GM23338 (cell line): ENCODE results near the gene TYMS. TPM values are rescaled to one million over a fixed set of nuclear protein-coding genes. Genes with fewer than 3 reads are reported as not detected.

ENCODE experiments used
- ATAC-seq: fragments of 200-7000 bp; cut with Tn5 transposase; 3 replicates; pipeline ENCODE4 v1.9.1; 2020
- DNase-seq: peaks from one replicate; pipeline ENCODE4 v3.0.0-alpha.2; 2015; ENCODE audit warnings: low spot score
- H2AFZ ChIP-seq: fragments of 200-600 bp; sonication (generic); 2 replicates; pipeline ENCODE4 v1.8.0; 2016; ENCODE audit warnings: antibody characterized with exemption, mild to moderate bottlenecking, moderate library complexity
- H3F3A ChIP-seq: fragments of 200-600 bp; sonication (generic); replicated peaks from 2 replicates; pipeline ENCODE4 v1.8.0; 2017; ENCODE audit warnings: antibody characterized with exemption, mixed run types, low read depth
- H3K27ac ChIP-seq: fragments of 200-600 bp; sonication (generic); 2 replicates; pipeline ENCODE4 v1.6.1; 2016; ENCODE audit warnings: low read depth
- H3K27me3 ChIP-seq: fragments of 200-600 bp; sonication (generic); 2 replicates; pipeline ENCODE4 v1.8.0; 2016; ENCODE audit warnings: mild to moderate bottlenecking, mixed run types, moderate library complexity; ENCODE audit not compliant: insufficient read depth
- H3K36me3 ChIP-seq: fragments of 200-600 bp; sonication (generic); 2 replicates; pipeline ENCODE4 v1.8.0; 2016; ENCODE audit warnings: mild to moderate bottlenecking; ENCODE audit not compliant: insufficient read depth
- H3K4me1 ChIP-seq: fragments of 200-600 bp; sonication (generic); 2 replicates; pipeline ENCODE4 v1.8.0; 2016; ENCODE audit warnings: mild to moderate bottlenecking, moderate library complexity; ENCODE audit not compliant: insufficient read depth
- H3K4me2 ChIP-seq: fragments of 200-600 bp; sonication (generic); 2 replicates; pipeline ENCODE4 v1.7.1; 2017; ENCODE audit warnings: mixed run types
- H3K4me3 ChIP-seq: fragments of 200-600 bp; sonication (generic); 2 replicates; pipeline ENCODE4 v1.6.1; 2016; ENCODE audit warnings: mixed run types
- H3K79me2 ChIP-seq: fragments of 200-600 bp; sonication (generic); replicated peaks from 2 replicates; pipeline ENCODE4 v1.8.0; 2017; ENCODE audit warnings: mild to moderate bottlenecking; ENCODE audit not compliant: insufficient read depth
- H3K9me2 ChIP-seq: fragments of 200-600 bp; sonication (generic); 2 replicates; pipeline ENCODE4 v1.8.0; 2017; ENCODE audit not compliant: insufficient read depth
- H4K20me1 ChIP-seq: fragments of 200-600 bp; sonication (generic); replicated peaks from 2 replicates; pipeline ENCODE4 v1.8.0; 2017; ENCODE audit warnings: mild to moderate bottlenecking; ENCODE audit not compliant: insufficient read depth
- H3K27ac Mint-ChIP-seq: 2 replicates; pipeline ENCODE4 v1.8.0; 2020; ENCODE audit warnings: inconsistent platforms, mild to moderate bottlenecking, moderate library complexity, mixed read lengths
- H3K27me3 Mint-ChIP-seq: 3 replicates; pipeline ENCODE4 v1.8.0; 2022; ENCODE audit warnings: low read depth, mild to moderate bottlenecking, moderate library complexity, mixed read lengths, inconsistent platforms; ENCODE audit not compliant: insufficient read depth, poor library complexity
- H3K36me3 Mint-ChIP-seq: 3 replicates; pipeline ENCODE4 v1.8.0; 2021; ENCODE audit warnings: low read depth, mild to moderate bottlenecking, inconsistent platforms, moderate library complexity, mixed read lengths
- H3K4me1 Mint-ChIP-seq: 3 replicates; pipeline ENCODE4 v1.8.0; 2020; ENCODE audit warnings: mild to moderate bottlenecking, inconsistent platforms, mixed read lengths
- H3K4me3 Mint-ChIP-seq: 3 replicates; pipeline ENCODE4 v1.8.0; 2021; ENCODE audit warnings: moderate library complexity, mild to moderate bottlenecking, inconsistent platforms, mixed read lengths
- H3K9me3 Mint-ChIP-seq: 3 replicates; pipeline ENCODE4 v1.8.0; 2020; ENCODE audit warnings: moderate library complexity, mild to moderate bottlenecking, inconsistent platforms, mixed read lengths
- CREB1 ChIP-seq: fragments of 250-450 bp; sonication (Bioruptor Pico); IDR thresholded peaks from 2 replicates; pipeline ENCODE4 v1.5.0; 2020; ENCODE audit warnings: low read depth, mild to moderate bottlenecking, moderate library complexity
- CTCF ChIP-seq, 2 experiments: fragments of 200-600 bp in 1 of 2; sonication (generic) in 1 of 2; conservative IDR thresholded peaks; 2 replicates each; pipeline versions ENCODE4 v1.5.1 to v1.6.1; 2016 to 2017; ENCODE audit warnings: antibody characterized with exemption in 2 of 2, low read depth in 2 of 2, mild to moderate bottlenecking in 2 of 2, moderate library complexity in 1 of 2
- EZH2 ChIP-seq: fragments of 200-600 bp; sonication (generic); IDR thresholded peaks from one replicate; pipeline ENCODE4 v1.8.0; 2017; ENCODE audit warnings: antibody characterized with exemption, mild to moderate bottlenecking, low read depth; ENCODE audit not compliant: unreplicated experiment
- EZH2phosphoT487 ChIP-seq: fragments of 200-600 bp; sonication (generic); IDR thresholded peaks from one replicate; pipeline ENCODE4 v1.8.1; 2018; ENCODE audit warnings: antibody characterized with exemption; ENCODE audit not compliant: unreplicated experiment
- JUNB ChIP-seq: IDR thresholded peaks from one replicate; pipeline ENCODE4 v1.6.1; 2016; ENCODE audit warnings: antibody characterized with exemption; ENCODE audit not compliant: unreplicated experiment
- NANOG ChIP-seq: IDR thresholded peaks from 2 replicates; pipeline ENCODE4 v1.6.1; 2016; ENCODE audit warnings: antibody characterized with exemption, borderline replicate concordance
- POLR2AphosphoS5 ChIP-seq: IDR thresholded peaks from 2 replicates; pipeline ENCODE4 v1.6.1; 2016; ENCODE audit warnings: antibody characterized with exemption, low read depth
- REST ChIP-seq: IDR thresholded peaks from one replicate; pipeline ENCODE4 v1.6.1; 2018; ENCODE audit warnings: antibody characterized with exemption; ENCODE audit not compliant: unreplicated experiment
- STAT1 ChIP-seq: IDR thresholded peaks from one replicate; pipeline ENCODE4 v1.6.1; 2016; ENCODE audit warnings: antibody characterized with exemption; ENCODE audit not compliant: unreplicated experiment
- ZNF114 ChIP-seq: fragments of 250-450 bp; sonication (Bioruptor Pico); IDR thresholded peaks from 2 replicates; pipeline ENCODE4 v1.5.0; 2020; ENCODE audit warnings: mild to moderate bottlenecking, moderate library complexity
- ZNF331 ChIP-seq: fragments of 250-450 bp; sonication (Bioruptor Pico); IDR thresholded peaks from 2 replicates; pipeline ENCODE4 v1.5.0; 2020; ENCODE audit warnings: low read depth, mild to moderate bottlenecking, moderate library complexity
- polyA plus RNA-seq: library from polyadenylated mRNA; unstranded; fragments of >200 nt; fragmentation: Nextera tagmentation; extraction: Ambion mirVana; gene quantifications from 2 replicates; pipeline ENCODE4 v1.2.1, GENCODE V29; 2016
- total RNA-seq: library from RNA; depleted of rRNA; stranded (reverse); fragments of >200 nt; shearing (Covaris generic); gene quantifications from 2 replicates; pipeline ENCODE4 v1.2.3, GENCODE V29; 2014
- TF ChIP-seq, protein P1 (sequence below): IDR thresholded peaks from 2 replicates; pipeline ENCODE4 v1.6.1; 2016; ENCODE audit warnings: antibody characterized with exemption

Gene TYMS
- total and polyA plus RNA-seq, 2 experiments from 2014 or later: 52.9 to 72.3 TPM

DNA sequence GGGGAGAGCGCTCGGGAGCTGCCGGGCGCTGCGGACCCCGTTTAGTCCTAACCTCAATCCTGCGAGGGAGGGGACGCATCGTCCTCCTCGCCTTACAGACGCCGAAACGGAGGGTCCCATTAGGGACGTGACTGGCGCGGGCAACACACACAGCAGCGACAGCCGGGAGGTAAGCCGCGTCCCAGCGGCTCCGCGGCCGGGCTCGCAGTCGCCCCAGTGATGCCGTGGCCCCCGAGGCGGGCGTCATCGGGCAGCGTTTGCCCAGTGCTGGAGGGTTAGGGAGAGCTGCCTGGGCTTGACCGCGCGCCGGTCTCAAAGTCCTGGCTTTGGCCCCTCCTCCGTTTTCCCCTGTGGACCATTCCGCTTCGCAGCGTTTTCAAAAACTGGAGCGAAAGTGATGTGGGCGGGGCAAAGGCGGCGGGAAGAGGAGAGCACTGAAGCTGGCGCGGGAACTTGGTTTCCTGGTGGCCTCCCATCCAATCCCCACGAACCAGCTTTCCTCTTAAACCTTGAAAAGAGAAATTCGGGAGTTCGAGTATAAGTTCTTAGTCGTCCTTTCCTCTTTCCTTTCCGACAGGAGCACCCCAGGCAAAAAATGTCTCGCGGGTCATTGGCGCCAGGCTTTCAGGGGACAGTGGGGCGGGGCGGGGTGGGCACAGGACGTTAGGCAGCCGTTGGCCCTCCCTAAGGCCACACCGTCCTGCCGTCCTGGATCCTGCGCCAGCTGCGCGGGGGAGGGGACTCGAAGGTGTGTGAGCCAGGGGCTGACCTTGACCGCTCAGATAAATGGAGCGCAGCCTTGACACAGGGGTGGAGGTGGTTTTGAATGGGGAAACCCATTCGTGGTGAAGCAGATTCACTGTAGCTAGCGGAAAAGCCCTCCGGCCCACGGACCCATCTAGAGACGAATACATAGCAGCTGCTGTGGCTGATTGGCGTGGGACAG is 821 bp downstream of the TYMS start:
- H3K4me2 ChIP-seq: peak overlapping the region; percentile 91
- peaks cover 38% of the 10 kb centered on the region for H3K4me1 Mint-ChIP-seq
- H3K27me3 Mint-ChIP-seq: peaks cover 15% of the 10 kb centered on the region
- H3K4me3 ChIP-seq: peak overlapping the region; percentile 95
- H3K9me3 Mint-ChIP-seq: peaks cover 15% of the 10 kb centered on the region
- peak overlapping the region; percentile 88 for H3K27ac ChIP-seq
- peak overlapping the region; percentile 64 for H2AFZ ChIP-seq
- H3K4me1 ChIP-seq: peaks cover 10% of the 10 kb centered on the region
- DNase-seq (peak; percentile 96), ATAC-seq (peak; percentile 80)
- H3K27me3 ChIP-seq: no peaks in the 10 kb centered on the region
- peaks cover 4% of the 10 kb centered on the region; the same call in 1 of the 2 replicates for H4K20me1 ChIP-seq
- peaks cover 14% of the 10 kb centered on the region for H3F3A ChIP-seq
- peaks cover 44% of the 10 kb centered on the region for H3K79me2 ChIP-seq
- H3K36me3 Mint-ChIP-seq: peaks cover 55% of the 10 kb centered on the region
- H3K27ac Mint-ChIP-seq: peak overlapping the region; percentile 90
- no peaks in the 10 kb centered on the region for H3K9me2 ChIP-seq
- H3K36me3 ChIP-seq: peaks cover 9% of the 10 kb centered on the region
- no peak for TF ChIP-seq JUNB
- peak; percentile 77; the same call in 1 of the 2 replicates for TF ChIP-seq POLR2AphosphoS5
- no peak for TF ChIP-seq NANOG
- TF ChIP-seq, protein P1, sequence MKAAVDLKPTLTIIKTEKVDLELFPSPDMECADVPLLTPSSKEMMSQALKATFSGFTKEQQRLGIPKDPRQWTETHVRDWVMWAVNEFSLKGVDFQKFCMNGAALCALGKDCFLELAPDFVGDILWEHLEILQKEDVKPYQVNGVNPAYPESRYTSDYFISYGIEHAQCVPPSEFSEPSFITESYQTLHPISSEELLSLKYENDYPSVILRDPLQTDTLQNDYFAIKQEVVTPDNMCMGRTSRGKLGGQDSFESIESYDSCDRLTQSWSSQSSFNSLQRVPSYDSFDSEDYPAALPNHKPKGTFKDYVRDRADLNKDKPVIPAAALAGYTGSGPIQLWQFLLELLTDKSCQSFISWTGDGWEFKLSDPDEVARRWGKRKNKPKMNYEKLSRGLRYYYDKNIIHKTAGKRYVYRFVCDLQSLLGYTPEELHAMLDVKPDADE: no peak
- no peak for TF ChIP-seq STAT1
- TF ChIP-seq EZH2: no peak
- TF ChIP-seq CREB1 (CRISPR knock-in tag): peak; percentile 86
- peak overlapping the region; percentile 94 for H3K4me3 Mint-ChIP-seq

- Histone ChIP-seq H2AFZ (no peak overlapping the region), H3K79me2 (peaks cover 40% of the 10 kb centered on the region), H3K9me2 (no peaks in the 10 kb centered on the region), H3K4me3 (peak overlapping the region; percentile 95), H4K20me1 (peaks cover 4% of the 10 kb centered on the region; the same call in 1 of the 2 replicates), H3K4me1 (peaks cover 10% of the 10 kb centered on the region; the same call in 1 of the 2 replicates), H3F3A (peaks cover 14% of the 10 kb centered on the region), H3K4me2 (peak overlapping the region; percentile 91), H3K27me3 (no peaks in the 10 kb centered on the region), H3K36me3 (peaks cover 11% of the 10 kb centered on the region), H3K27ac (peak overlapping the region; percentile 88; the same call in 1 of the 2 replicates)
- peak overlapping the region; percentile 94 for H3K4me3 Mint-ChIP-seq
- H3K27me3 Mint-ChIP-seq: peaks cover 15% of the 10 kb centered on the region
- H3K9me3 Mint-ChIP-seq: peaks cover 15% of the 10 kb centered on the region
- no peak for ATAC-seq
- peaks cover 33% of the 10 kb centered on the region for H3K4me1 Mint-ChIP-seq
- H3K36me3 Mint-ChIP-seq: peaks cover 60% of the 10 kb centered on the region
- no peak overlapping the region; the same call in 1 of the 2 replicates for H3K27ac Mint-ChIP-seq
- no peak for DNase-seq
- TF ChIP-seq POLR2AphosphoS5 (no peak), EZH2 (no peak), EZH2phosphoT487 (no peak), STAT1 (no peak), CTCF (conservative IDR thresholded peaks at IDR 0.05; ENCODE audit: low read depth in 2 of 2) (no peak), ZNF114 (CRISPR knock-in tag) (no peak), NANOG (no peak), CREB1 (CRISPR knock-in tag) (no peak), REST (no peak), ZNF331 (CRISPR knock-in tag) (no peak)
- TF ChIP-seq, protein P1: no peak
Measured at GRCh38 chr18:658947-659533, 1.6 kb downstream of the TYMS start.
